ENCODE results near the gene XRN2.
"Not testable (repeated sequence)": the region's sequence is repeated elsewhere in the genome, so short reads cannot be mapped to it uniquely, and the experiment has no call there.

XRN2 gene

DNA sequence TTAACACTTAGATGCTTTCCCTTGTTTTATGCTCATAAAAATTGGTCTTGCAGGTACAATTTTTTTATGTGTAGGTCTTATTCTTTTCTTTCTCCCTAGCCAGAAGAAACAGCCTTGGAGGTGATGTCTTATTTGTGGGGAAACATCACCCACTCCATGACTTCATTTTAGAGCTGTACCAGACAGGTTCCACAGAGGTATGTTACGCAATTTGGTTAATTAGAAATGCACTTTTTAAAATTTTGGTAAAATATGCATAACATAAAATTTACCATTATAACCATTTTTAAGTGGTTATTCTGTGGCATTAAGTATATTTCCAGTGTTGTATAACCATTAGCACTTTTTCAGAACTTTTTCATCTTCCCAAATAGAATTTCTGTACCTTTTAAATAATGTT, 52.9 kb downstream of the XRN2 start:
- no peak for DNase-seq

DNA sequence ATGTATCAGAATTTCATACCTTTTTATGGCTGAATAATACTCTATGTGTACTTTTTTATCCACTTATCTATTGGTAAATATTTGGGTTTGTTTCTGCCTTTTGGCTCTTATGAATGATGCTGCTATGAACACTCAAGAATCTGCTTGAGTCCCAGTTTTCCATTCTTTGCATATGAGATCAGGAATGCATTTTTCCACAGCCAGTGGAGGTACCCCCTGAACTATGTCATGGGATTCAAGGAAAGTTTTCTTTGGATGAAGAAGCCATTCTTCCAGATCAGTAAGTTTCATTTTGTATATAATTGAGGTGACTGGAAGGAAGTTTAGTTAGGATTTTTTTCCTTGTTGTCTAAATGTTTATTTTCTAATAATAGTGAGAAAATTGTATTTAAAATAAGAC, 53.3 kb downstream of the XRN2 start:
- no peak for DNase-seq

DNA sequence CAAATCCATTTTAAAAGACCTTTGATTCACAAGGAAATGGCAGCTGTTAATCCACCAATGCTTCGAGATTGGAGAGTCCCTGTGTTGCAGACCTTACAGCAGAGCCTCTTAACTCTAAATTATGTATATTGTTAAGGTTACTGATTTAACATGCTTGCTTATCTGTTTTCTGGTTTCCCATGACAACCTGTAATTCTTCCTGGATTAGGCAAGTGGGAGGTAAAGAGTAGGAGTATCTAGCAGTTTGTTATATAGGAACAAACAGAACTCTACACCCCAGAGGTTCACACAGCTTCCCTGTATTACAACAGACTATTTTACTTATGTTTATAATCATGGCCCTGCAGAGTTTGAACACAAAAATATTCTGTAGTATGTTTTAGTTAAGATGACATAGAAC, 54.7 kb downstream of the XRN2 start:
- DNase-seq, result no peak

DNA sequence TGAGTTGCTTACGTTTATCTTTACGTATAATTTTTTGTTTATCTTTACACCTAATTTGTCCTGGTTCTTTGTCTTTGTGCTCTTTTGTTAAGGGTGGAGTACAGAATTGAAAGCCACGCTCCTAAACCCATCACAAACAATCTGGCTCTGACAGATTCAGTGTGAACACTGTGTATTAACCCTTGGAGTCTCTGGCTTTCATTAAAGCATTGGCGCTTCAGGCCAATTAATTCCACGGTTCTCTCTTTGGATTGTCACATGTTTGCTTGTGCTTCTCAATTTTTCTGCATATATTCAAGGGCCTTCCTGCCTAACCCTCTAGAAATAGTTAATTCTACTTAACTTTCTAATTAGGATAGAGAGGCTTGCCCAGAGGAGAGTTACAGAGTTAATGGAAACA, 55.6 kb downstream of the XRN2 start:
- no peak for DNase-seq

DNA sequence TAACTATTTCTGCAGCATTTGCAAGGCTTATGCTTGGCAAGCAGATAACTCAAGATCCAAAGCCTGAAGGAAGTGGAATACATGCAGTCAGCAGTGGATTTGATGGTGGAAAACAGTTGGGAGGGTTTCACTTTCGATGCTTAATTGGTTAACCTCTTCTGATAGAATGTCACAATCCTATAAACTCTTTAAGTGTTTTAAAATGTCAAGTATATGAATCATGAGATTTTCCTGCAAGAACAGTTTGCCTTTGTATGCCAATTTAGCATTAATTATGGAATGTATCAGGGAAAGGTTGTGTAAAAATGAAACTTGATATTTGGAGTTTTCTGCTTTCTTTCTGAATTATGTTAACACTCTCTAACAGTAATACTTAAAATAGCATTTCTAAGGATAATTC, 57.6 kb downstream of the XRN2 start:
- DNase-seq, result no peak

DNA sequence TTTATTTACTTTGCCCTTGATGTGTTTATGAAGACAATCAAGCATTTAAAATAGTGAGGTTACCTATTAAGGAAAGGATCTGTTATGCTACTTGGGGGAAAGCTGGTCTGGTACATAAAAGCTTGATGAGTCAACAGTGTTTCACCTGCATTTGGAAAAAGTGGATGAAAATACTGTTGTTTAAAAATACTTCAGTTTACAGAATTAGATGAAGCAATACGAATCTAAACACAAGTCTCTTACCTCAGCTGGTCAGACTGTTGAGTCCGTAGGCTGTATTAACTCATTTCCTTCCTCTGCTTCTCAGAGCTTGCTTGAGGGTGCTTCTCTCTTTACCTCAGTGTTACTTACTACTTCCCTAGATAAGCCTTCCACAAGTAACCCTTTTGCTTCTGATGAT, 58.1 kb downstream of the XRN2 start:
- DNase-seq, result no peak

DNA sequence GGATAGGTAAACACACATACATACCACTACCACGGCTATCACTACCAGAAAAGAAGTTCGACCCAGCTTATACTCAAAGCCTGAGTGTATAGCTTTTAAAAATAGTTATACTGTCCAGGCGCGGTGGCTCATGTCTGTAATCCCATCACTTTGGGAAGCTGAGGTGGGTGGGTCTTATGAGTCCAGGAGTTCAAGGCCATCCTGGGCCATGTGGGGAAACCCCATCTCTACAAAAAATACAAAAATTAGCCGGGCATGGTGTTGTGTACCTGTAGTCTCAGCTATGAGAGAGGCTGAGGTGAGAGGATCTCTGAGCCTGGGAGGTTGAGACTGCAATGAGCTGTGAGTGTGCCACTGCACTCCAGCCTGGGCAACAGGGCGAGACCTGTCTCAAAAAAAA, 61.3 kb downstream of the XRN2 start:
- no peak for DNase-seq

DNA sequence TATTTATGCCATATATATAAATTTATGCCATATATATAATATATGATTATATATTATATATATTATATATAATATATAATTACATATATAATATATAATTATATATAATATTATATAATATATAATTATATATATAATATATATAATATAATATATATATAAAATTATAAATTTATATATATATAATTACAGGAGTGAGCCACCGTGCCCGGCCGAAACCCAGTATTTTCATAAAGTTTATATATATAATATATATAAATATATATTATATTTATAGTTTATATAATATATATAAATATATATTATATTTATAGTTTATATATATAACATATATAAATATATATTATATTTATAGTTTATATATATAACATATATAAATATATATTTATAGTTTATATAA, 62.6 kb downstream of the XRN2 start:
- no peak for DNase-seq

DNA sequence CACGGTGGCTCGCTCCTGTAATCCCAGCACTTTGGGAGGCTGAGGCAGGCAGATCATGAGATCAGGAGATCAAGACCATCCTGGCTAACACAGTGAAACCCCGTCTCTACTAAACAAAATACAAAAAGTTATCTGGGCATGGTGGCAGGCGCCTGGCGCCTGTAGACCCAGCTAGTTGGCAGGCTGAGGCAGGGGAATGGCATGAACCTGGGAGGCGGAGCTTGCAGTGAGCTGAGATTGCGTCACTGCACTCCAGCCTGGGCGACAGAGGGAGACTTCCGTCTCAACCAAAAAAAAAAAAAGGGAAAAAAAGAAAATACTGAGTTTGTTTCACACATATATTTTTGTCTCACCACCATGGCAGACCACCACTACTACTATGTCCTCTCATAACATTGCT, 63.1 kb downstream of the XRN2 start:
- DNase-seq, result not testable (repeated sequence)

DNA sequence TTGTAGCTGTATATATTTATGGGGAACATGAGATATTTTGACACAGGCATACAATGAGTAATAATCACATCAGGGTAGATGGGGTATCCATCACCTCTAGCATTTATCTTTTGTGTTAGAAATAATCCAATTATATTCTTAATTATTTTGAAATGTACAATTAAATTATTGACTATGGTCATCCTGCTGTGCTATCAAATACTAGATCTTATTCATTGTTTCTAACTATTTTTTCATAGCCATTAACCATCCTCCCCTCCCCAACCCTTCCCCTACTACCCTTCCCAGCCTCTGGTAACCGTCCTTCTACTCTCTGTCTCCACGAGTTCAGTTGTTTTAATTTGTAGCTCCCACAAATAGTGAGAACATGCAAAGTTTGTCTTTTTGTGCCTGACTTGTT, 65.7 kb downstream of the XRN2 start:
- no peak for DNase-seq

DNA sequence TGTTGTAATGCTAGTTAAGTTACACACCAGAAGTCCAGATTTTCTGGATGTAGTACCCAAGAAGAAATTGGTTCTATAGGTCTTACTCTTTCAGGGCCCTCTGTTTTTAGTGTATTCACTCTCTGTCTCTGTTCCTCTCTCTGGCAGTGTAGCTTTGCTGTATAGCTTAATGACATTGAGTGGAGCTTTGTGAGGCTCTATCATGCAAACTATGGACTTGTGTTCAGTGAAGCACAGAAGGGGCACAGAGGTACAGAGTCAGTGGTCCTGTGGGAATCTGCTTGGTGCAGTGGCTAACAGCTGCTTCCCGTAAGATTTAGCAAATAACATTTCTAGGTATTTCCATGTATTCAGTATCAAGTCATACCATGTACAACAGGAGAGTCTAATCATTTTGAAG, 68.1 kb downstream of the XRN2 start:
- DNase-seq, result no peak

DNA sequence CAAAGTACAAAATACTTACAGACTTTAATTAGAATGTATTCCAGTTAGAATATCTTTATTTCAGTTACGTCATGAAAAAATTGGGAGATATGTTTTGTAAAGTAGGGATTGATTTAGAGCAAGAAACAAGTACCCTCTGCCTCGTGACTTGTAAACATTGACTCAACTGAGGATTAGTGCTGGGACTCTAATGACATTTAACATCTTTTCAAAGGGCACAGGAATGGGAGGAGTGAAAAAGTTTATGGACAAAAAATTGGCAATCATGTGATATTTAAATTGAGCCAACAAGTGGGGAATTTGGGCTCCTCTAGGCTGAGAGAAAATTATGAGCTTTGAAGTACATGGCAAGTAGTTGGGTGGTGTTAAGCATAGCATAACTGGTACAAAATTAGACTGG, 68.9 kb downstream of the XRN2 start:
- no peak for DNase-seq

DNA sequence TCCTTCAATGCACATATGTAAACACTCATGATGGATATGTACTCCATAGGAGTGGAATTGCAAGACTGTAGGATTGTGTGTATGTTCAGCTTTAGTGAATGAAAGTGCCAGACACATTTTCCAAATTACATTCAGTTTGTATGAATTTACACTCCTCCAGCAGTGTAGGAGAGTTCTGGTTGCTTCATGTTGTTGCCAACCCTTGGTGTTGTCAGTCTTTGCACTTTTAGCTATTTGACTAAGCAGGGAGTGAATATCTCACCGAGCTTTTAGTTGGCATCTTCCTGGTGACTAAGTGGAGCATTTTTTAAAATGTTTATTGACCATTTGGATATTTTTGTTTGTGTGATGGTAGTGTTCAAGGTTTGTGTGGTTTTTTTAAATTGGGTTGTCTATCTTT, 70.3 kb downstream of the XRN2 start:
- no peak for DNase-seq

DNA sequence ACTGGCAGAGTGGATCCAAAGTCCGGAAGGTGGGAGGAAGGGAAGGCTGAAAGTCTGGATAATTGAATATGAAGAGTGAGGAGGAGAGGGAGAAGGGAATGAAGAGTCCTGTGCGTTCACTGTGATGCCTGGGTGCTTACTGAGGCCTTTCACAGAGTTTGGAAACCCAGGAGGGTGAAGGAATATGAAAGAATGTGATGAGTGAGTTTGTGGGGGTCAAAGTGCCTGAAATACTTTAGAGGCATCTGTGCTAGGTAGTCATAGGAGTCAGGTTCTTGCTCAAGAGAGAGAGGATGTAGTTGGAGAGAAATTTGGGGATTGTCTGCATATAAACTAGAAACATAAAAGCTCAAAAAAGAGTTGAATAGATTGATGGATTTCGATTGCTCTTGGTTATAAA, 73.5 kb downstream of the XRN2 start:
- no peak for DNase-seq

DNA sequence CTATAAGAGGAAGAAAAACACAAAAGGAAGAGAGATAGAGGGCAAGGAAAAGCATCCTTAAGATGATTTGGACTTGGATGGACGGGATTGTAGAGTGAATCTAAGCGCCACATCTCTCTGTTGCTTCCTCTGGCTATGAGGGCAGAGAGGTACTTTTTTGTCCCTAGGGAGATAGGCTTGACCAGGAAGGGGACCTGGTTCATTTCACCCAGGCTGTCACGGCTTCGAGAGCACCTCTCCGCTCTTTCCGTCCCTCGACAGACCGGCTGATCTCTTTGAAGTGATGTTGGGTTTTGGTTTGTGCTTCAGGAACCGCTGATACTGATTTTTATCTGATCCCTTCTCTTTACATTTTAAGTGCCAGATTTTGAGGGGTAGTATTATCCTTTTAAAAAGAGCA, 74.6 kb downstream of the XRN2 start:
- no peak for DNase-seq

DNA sequence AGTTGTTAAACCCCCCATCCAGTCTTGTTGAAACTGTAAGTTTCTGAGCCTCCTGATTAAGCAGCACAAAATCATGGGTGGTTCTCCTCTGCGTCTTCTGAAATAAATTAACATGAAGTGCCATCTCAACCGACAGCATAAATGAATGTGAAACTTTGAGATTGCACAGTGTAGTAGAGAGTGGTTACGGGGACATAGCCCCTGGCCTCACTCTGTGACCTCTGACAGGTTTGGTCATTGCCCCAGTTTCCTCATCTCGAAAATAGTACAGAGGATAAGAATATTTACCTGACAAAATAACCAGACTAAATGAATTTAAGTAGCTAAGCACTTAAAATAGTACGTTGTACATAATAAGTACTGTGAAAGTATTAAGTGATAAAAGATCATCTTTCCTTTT, 75.1 kb downstream of the XRN2 start:
- DNase-seq, result no peak

DNA sequence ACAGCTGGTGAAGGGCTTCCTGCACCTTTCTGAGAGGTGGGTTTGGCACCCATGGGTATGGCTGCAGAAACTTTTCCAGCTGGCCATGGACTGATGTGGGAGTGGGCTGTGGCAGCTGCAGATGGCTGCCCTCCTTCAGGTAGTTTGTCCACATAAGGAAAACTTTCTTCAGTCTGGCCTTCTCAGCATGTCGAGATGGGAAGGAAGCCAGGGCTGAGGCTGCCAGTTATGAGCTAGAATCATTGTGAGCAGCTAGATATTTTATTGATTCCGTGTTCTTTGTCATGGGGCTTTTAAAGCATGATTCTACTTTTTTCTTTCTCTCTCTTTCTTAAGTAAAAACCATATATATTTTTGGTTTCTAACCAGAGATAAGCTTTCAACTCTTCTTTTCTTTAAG, 77.6 kb downstream of the XRN2 start:
- no peak for DNase-seq

DNA sequence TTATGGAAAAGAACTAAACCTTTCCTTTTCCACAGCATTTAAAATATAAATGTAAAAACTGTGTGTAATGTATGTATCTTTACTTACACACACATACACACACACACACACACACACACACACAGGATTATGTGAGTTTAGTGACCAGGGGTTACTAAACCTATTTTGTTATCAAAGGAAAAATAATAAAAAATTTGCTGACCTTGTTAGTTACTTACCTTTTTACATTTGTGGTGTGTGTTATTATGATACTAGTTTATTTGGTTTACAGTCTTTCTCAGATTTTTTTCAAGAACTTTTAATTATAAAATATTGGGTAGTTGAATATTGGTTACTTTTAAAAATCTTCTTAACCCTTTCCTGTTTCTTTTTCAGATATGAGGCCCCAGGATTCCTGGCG, 78.5 kb downstream of the XRN2 start:
- no peak for DNase-seq

DNA sequence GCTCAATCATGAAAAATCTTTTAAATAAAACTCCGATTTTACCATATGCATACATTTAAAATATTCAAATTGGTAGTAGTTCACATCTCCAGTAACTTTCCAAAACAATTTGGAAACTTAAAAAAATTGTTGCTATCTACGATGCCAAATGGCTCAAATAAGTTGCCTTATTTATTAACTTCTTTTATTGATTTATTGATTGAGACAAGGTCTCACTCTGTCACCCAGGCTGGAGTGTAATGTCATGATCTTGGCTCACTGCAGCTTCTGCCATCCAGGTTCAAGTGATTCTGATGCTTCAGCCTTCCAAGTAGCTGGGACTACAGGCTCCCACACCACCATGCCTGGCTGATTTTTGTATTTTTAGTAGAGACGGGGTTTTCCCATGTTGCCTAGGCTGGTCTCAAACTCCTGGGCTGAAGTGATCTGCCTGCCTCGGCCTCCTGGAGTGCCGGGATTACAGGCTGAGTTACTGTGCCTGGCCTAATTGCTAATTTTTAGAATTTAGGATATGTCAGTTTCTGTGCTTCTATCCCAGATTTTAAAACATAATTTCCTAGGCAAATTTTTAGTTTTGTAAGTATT, 81.3 kb downstream of the XRN2 start:
- DNase-seq, result no peak

DNA sequence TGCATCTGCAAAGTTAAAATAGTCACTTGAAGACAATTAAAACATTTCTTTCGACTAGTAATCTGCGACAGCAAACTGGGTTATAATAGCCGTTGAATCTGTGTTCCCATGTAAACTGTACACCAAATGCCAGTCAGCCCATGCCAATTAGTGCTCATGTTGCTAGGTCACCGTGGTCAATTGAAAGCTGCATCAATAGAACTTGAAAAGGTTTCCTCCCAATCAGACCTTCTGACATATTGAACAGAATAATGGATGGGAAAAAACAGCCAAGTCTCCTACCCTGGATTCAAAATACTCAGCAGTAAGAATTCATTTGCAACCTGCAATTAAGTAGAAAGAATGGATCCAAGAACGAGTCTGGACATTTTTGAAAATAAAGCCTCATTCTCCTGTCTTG, 83.0 kb downstream of the XRN2 start:
- no peak for DNase-seq

DNA sequence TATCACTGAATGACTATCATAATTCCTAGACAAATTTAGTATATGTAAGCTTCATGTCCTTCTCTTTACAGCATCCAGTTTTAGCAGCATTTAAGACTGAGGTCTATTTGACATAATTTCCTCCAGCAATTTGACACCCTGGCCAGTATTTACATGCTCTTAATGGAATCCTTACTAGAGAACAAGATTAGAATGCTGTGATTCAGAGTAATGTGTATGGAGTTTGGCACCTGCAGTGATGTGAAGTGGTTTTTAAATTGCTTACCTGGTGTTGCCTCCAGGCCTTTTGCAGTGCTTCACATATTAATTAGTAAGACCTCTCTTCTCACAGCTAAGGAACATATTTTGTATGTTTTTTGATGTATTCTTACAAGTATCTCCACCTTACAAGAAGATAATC, 84.4 kb downstream of the XRN2 start:
- DNase-seq, result no peak

DNA sequence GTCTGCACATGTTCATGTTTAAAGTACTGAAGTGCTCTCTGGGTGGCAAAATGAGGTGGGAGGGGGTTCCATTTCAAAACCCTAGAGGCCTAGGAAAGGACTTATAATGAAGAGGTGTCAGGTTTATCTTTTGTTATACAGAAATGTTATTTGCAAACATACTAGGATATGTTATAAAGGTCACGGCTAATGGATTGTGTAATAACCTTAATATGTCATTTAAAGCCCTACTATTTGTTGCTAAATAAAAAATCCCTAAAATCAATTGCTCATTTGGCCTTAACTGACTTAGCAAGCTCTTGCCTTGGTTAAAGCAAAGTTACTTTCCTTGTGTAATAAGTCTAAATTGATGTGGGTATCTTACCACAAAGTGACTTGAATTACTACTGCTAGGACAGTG, 85.4 kb downstream of the XRN2 start:
- no peak for DNase-seq

DNA sequence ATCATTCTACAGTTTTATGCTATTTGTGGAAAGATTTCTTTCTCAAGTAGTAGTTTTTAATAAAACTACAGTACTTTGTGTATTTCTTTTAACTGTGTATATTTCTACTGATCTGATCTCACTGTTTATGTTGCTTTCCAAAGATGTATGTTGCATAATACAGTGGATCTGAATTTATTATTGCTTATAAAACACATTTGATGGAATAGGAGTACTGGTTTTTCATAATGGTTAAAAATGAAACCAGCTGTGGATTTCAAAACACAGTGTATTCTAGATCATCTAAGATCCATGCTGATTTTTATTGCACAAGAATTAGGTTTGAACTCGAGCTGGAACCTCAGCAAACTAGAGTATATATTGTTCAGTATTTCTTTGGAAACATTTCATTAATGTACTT, 86.2 kb downstream of the XRN2 start:
- no peak for DNase-seq

DNA sequence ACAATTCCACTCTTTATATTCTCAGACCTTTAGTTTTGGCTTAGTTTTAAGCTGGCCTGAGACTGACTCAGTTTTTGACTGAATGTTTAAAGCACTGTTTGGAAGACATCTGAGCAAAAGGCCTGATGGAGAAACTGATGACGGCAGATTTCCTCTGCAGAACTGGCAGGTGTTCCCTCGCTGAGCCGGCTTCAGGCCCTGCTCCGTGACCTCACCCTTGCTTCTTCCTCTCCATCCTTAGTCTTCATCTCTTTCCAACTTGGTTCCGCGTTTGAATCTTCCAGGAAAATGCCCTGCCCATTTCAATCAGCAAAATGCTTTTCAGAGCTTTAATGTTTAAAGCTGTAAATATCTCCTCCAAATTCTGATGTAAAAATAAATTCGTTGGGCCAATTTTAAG, 87.6 kb downstream of the XRN2 start:
- DNase-seq, result no peak

DNA sequence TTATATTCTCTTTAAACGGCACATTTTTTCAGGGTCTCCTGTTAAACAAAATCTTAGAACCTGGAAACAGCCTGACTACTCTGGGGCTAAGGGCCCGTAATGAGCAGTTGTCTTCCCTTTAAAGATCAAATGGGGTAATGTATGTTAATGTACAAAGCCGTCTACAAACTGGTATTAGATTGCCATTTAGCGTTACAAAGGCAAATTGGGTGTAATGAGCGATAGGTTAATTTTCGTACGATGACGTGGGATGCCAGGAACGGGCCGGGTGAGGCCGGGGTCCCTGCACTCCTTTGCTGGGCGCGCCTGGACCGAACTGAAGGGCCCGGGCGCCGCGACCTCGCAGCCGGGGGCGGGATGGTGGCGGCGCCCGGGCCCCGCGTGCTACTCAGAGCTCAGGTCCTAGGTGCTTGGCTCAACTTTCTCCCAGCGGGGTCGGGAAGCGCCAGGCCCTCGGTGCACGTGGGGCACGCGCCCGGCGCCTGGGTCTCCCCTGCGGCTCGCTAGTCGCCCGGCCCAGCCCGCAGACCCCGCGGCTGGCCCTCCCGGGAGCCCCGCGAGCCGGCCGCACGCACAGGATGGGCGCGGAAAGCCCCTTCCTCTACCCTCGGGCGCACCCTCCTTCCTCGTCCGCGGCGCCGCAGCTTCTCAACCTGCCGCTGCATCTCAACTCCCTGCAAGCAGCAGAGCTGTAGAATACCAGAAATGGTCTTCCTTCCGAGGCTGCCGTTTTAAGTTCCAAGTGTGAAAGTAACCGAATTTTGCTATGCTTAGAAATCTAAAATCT, 88.2 kb downstream of the XRN2 start:
- no peak for DNase-seq
